Measurements from ENCODE around the gene PIP4K2A.

- no peak for TF ChIP-seq CTCF (conservative IDR thresholded peaks at IDR 0.05; ENCODE audit: low read length)
- no peak for TF ChIP-seq EZH2phosphoT487 (IDR thresholded peaks at IDR 0.05; ENCODE audit: borderline replicate concordance)
Observed at GRCh38 chr10:22649390-22649841, 65.0 kb downstream of the PIP4K2A start.

All from Loucy (cell line).